H1 (cell line): ENCODE measurements around the gene TBC1D9. TPM values are rescaled to one million over a fixed set of nuclear protein-coding genes. Genes with fewer than 3 reads are reported as not detected.

Experiments used
- CTCF ChIA-PET: fragments of 300-600 bp; sonication (Branson Sonifier 250); formaldehyde crosslinking; loops from one replicate; lab custom pipeline; 2021; ENCODE audit not compliant: partially characterized antibody; lab: Charles Lee
- POLR2A ChIA-PET: fragments of 300-600 bp; sonication (Branson Sonifier 250); formaldehyde crosslinking; loops from one replicate; lab custom pipeline; 2021; ENCODE audit warnings: inconsistent platforms; ENCODE audit not compliant: partially characterized antibody; lab: Charles Lee
- DNase-seq, 2 experiments: peaks; one replicate each; pipeline versions ENCODE4 v3.0.0 to v3.0.0-alpha.2; 2010 to 2022; ENCODE audit warnings: low spot score in 2 of 2, low read depth in 1 of 2, mixed read lengths in 1 of 2
- FAIRE-seq: peaks from 2 replicates; lab custom pipeline; 2011; peaks lifted over from hg19 to GRCh38; lab: Jason Lieb, UNC
- H2AFZ ChIP-seq: 2 replicates; pipeline ENCODE4 v1.8.1; 2012; ENCODE audit warnings: low read length, inconsistent platforms
- H2AK5ac ChIP-seq: 2 replicates; pipeline ENCODE4 v1.6.1; 2013; ENCODE audit warnings: low read depth, low read length
- H2BK120ac ChIP-seq: replicated peaks from 2 replicates; pipeline ENCODE3; 2013; ENCODE audit warnings: low read depth, low read length, inconsistent platforms
- H2BK12ac ChIP-seq: 2 replicates; pipeline ENCODE4 v1.6.1; 2013; ENCODE audit warnings: low read depth, low read length
- H2BK15ac ChIP-seq: 2 replicates; pipeline ENCODE4 v1.6.1; 2013; ENCODE audit warnings: low read length
- H2BK20ac ChIP-seq: 2 replicates; pipeline ENCODE4 v1.6.1; 2013; ENCODE audit warnings: low read length
- H2BK5ac ChIP-seq: 2 replicates; pipeline ENCODE4 v1.6.1; 2013; ENCODE audit warnings: low read depth, low read length
- H3K14ac ChIP-seq: 2 replicates; pipeline ENCODE4 v1.6.1; 2013; ENCODE audit warnings: inconsistent platforms; ENCODE audit not compliant: insufficient read length
- H3K18ac ChIP-seq: 2 replicates; pipeline ENCODE4 v1.6.1; 2013; ENCODE audit warnings: low read length; ENCODE audit errors: extremely low read depth
- H3K23ac ChIP-seq: 2 replicates; pipeline ENCODE4 v1.6.1; 2013; ENCODE audit warnings: inconsistent platforms; ENCODE audit not compliant: insufficient read length
- H3K23me2 ChIP-seq: 2 replicates; pipeline ENCODE4 v1.6.1; 2013; ENCODE audit warnings: low read depth, low read length
- H3K27ac ChIP-seq: 2 replicates; pipeline ENCODE4 v1.6.1; 2011; ENCODE audit warnings: low read depth, low read length, inconsistent platforms
- H3K27me3 ChIP-seq, 4 experiments: replicated peaks in 1 of 4; 1 replicate in 1 of 4; 2 replicates in 3 of 4; pipeline versions ENCODE4 v1.6.1 to v1.8.1; 2011 to 2013; ENCODE audit warnings: low read length in 3 of 4, mild to moderate bottlenecking in 3 of 4, inconsistent platforms in 2 of 4, mixed read lengths in 2 of 4, moderate library complexity in 1 of 4; ENCODE audit not compliant: control insufficient read depth in 3 of 4, insufficient read depth in 3 of 4; ENCODE audit errors: extremely low read depth in 1 of 4
- H3K36me3 ChIP-seq, 4 experiments: 2 replicates each; pipeline versions ENCODE4 v1.6.1 to v1.8.1; 2011 to 2013; ENCODE audit warnings: mild to moderate bottlenecking in 4 of 4, low read length in 3 of 4, moderate library complexity in 2 of 4, control low read depth in 1 of 4, inconsistent platforms in 1 of 4; ENCODE audit not compliant: insufficient read depth in 4 of 4, control insufficient read depth in 2 of 4
- H3K4ac ChIP-seq: replicated peaks from 2 replicates; pipeline ENCODE3; 2013; ENCODE audit warnings: low read length, low read depth, mixed read lengths, inconsistent platforms; ENCODE audit not compliant: insufficient read length
- H3K4me1 ChIP-seq, 4 experiments: replicated peaks in 1 of 4; 1 replicate in 1 of 4; 2 replicates in 3 of 4; pipeline versions ENCODE4 v1.6.1 to v1.8.1; 2011 to 2013; ENCODE audit warnings: low read length in 3 of 4, inconsistent platforms in 2 of 4, mixed read lengths in 1 of 4; ENCODE audit not compliant: insufficient read depth in 4 of 4, control insufficient read depth in 3 of 4
- H3K4me2 ChIP-seq, 2 experiments: 2 replicates each; pipeline versions ENCODE4 v1.6.1 to v1.8.1; 2011 to 2013; ENCODE audit warnings: low read depth in 2 of 2, low read length in 2 of 2, control low read depth in 1 of 2, inconsistent platforms in 1 of 2, mild to moderate bottlenecking in 1 of 2; ENCODE audit not compliant: insufficient read depth in 1 of 2
- H3K4me3 ChIP-seq, 4 experiments: fragments of 200-600, 300-600 bp in 1 of 4; sonication (generic), shearing (Covaris generic), sonication (Bioruptor Twin) in 1 of 4; 2 replicates each; pipeline versions ENCODE4 v1.5.1 to v1.8.1; 2011 to 2016; ENCODE audit warnings: low read length in 4 of 4, low read depth in 3 of 4, control low read depth in 2 of 4, inconsistent platforms in 2 of 4, mild to moderate bottlenecking in 2 of 4, mixed read lengths in 1 of 4, moderate library complexity in 1 of 4; ENCODE audit not compliant: insufficient read depth in 2 of 4; ENCODE audit errors: extremely low read depth in 1 of 4
- H3K56ac ChIP-seq: replicated peaks from 2 replicates; pipeline ENCODE3; 2013; ENCODE audit warnings: low read depth, mild to moderate bottlenecking, mixed read lengths, low read length, inconsistent platforms; ENCODE audit not compliant: insufficient read length
- H3K79me1 ChIP-seq: 2 replicates; pipeline ENCODE4 v1.6.1; 2013; ENCODE audit warnings: low read depth, low read length, control low read depth
- H3K79me2 ChIP-seq, 2 experiments: 2 replicates each; pipeline versions ENCODE4 v1.6.1 to v1.8.1; 2012 to 2013; ENCODE audit warnings: low read length in 2 of 2, mild to moderate bottlenecking in 2 of 2, inconsistent platforms in 1 of 2; ENCODE audit not compliant: insufficient read depth in 2 of 2, control insufficient read depth in 1 of 2
- H3K9ac ChIP-seq, 4 experiments: replicated peaks in 1 of 4; 1 replicate in 1 of 4; 2 replicates in 3 of 4; pipeline versions ENCODE4 v1.6.1 to v1.8.1; 2011 to 2013; ENCODE audit warnings: low read depth in 3 of 4, low read length in 3 of 4, control low read depth in 2 of 4, mild to moderate bottlenecking in 2 of 4, moderate library complexity in 2 of 4, inconsistent platforms in 1 of 4; ENCODE audit errors: extremely low read depth in 1 of 4
- H3K9me3 ChIP-seq, 2 experiments: 2 replicates each; pipeline versions ENCODE4 v1.6.1 to v1.8.1; 2012 to 2013; ENCODE audit warnings: mild to moderate bottlenecking in 2 of 2, moderate library complexity in 2 of 2, control low read depth in 1 of 2, inconsistent platforms in 1 of 2, low read depth in 1 of 2, low read length in 1 of 2, mixed read lengths in 1 of 2; ENCODE audit not compliant: insufficient read depth in 2 of 2
- H4K20me1 ChIP-seq, 2 experiments: replicated peaks in 1 of 2; 2 replicates each; pipeline versions ENCODE3 to v1.8.1; 2011 to 2013; ENCODE audit warnings: inconsistent platforms in 2 of 2, low read length in 2 of 2, mild to moderate bottlenecking in 1 of 2; ENCODE audit not compliant: insufficient read depth in 2 of 2, control insufficient read depth in 1 of 2
- H4K5ac ChIP-seq: 2 replicates; pipeline ENCODE4 v1.6.1; 2013; ENCODE audit warnings: low read length, low read depth, mixed read lengths, inconsistent platforms; ENCODE audit not compliant: insufficient read length
- H4K8ac ChIP-seq: 2 replicates; pipeline ENCODE4 v1.8.0; 2013; ENCODE audit warnings: mild to moderate bottlenecking, moderate library complexity, low read length, inconsistent platforms; ENCODE audit not compliant: insufficient read depth; ENCODE audit errors: extremely low read depth
- H4K91ac ChIP-seq: replicated peaks from 2 replicates; pipeline ENCODE3; 2013; ENCODE audit warnings: low read length, mixed read lengths, inconsistent platforms; ENCODE audit not compliant: insufficient read length
- BCL11A ChIP-seq, 2 experiments: IDR thresholded peaks; one replicate each; pipeline ENCODE4 v1.6.1; 2011; ENCODE audit warnings: low read depth in 2 of 2, low read length in 2 of 2, mild to moderate bottlenecking in 2 of 2
- FOSL1 ChIP-seq: IDR thresholded peaks from 2 replicates; pipeline ENCODE4 v1.6.1; 2011; ENCODE audit warnings: mild to moderate bottlenecking, low read depth, low read length, moderate library complexity; ENCODE audit not compliant: insufficient read depth
- KDM1A ChIP-seq: fragments of 200-600, 300-600 bp; sonication (generic); IDR thresholded peaks from 2 replicates; pipeline ENCODE4 v1.7.1; 2016; ENCODE audit warnings: mild to moderate bottlenecking, low read length, borderline replicate concordance
- POLR2AphosphoS5 ChIP-seq: IDR thresholded peaks from 2 replicates; pipeline ENCODE4 v1.6.1; 2011; ENCODE audit warnings: low read depth, low read length
- RXRA ChIP-seq: IDR thresholded peaks from 2 replicates; pipeline ENCODE4 v1.6.1; 2011; ENCODE audit warnings: low read depth, mild to moderate bottlenecking, low read length, moderate library complexity; ENCODE audit not compliant: insufficient read depth
- SAP30 ChIP-seq: fragments of 300-600 bp; sonication (generic); IDR thresholded peaks from 2 replicates; pipeline ENCODE4 v1.7.1; 2012; ENCODE audit warnings: low read length, moderate library complexity, mild to moderate bottlenecking, inconsistent platforms; ENCODE audit not compliant: insufficient read depth, insufficient replicate concordance
- SIN3A ChIP-seq, 2 experiments: IDR thresholded peaks in 1 of 2; conservative IDR thresholded peaks in 1 of 2; 2 replicates each; pipeline ENCODE4 v1.6.1; 2011 to 2012; ENCODE audit warnings: low read length in 2 of 2, improper control_type of control experiment in 1 of 2, low read depth in 1 of 2, mild to moderate bottlenecking in 1 of 2
- SP4 ChIP-seq: IDR thresholded peaks from 2 replicates; pipeline ENCODE4 v1.6.1; 2012; ENCODE audit warnings: low read length, inconsistent platforms
- TBP ChIP-seq: IDR thresholded peaks from 2 replicates; pipeline ENCODE4 v1.6.1; 2011; ENCODE audit warnings: low read depth, low read length, improper control_type of control experiment
- TCF12 ChIP-seq: IDR thresholded peaks from 2 replicates; pipeline ENCODE4 v1.6.1; 2011; ENCODE audit warnings: low read depth, mild to moderate bottlenecking, low read length
- polyA plus RNA-seq, 7 experiments: library from polyadenylated mRNA; depleted of rRNA in 3 of 7; stranded (reverse) in 5 of 7; unstranded in 2 of 7; fragments of >200 nt in 5 of 7; fragments of 200-250 nt in 2 of 7; gene quantifications; 1 replicate in 5 of 7; 2 replicates in 1 of 7; 4 replicates in 1 of 7; pipeline versions ENCODE4 v1.2.1 to v1.2.3, GENCODE V29; 2011 to 2013; ENCODE audit warnings: missing spikeins in 2 of 7, mixed read lengths in 2 of 7
- total RNA-seq: library from RNA; stranded (reverse); fragmentation: NEBNext Ultra II Directional; extraction: Animal tissue kit (Norgen Biotek cat#: 25700); gene quantifications from 2 replicates; pipeline ENCODE4 v1.2.1, GENCODE V29; 2021

The TBC1D9 gene
- total and polyA plus RNA-seq, 2 of the 8 experiments (the other 6 are each of a cell fraction or from before 2014, with no cell fraction given), result 0.94 to 1.0 TPM

- Histone ChIP-seq H2BK5ac (no peak overlapping the region), H2BK12ac (no peak overlapping the region), H2BK120ac (no peak overlapping the region), H2AFZ (no peak overlapping the region), H3K27ac (no peak overlapping the region), H3K9ac (no peak overlapping the region), H2BK15ac (no peak overlapping the region), H4K20me1 (no peaks in the 10 kb centered on the region), H3K56ac (no peak overlapping the region), H3K36me3 (no peaks in the 10 kb centered on the region), H3K4me1 (no peaks in the 10 kb centered on the region), H2BK20ac (no peak overlapping the region), H3K79me2 (no peaks in the 10 kb centered on the region), H3K4ac (no peak overlapping the region), H4K91ac (no peak overlapping the region), H3K23me2 (no peaks in the 10 kb centered on the region), H3K27me3 (no peaks in the 10 kb centered on the region), H4K8ac (no peak overlapping the region), H4K5ac (no peak overlapping the region), H3K23ac (no peak overlapping the region), H3K9me3 (no peaks in the 10 kb centered on the region), H3K79me1 (no peaks in the 10 kb centered on the region), H3K18ac (no peak overlapping the region), H2AK5ac (no peak overlapping the region), H3K4me2 (no peak overlapping the region), H3K4me3 (no peak overlapping the region), H3K14ac (no peak overlapping the region)
- DNase-seq, result no peak
- ChIA-PET CTCF (interaction anchor here (1.0 to 1.7 kb wide), 2 partner anchors 18 to 139 kb away, joined by 3 read pairs; no protein-coding TSS in a partner anchor), POLR2A (no interaction called here)
- no peak for TF ChIP-seq POLR2AphosphoS5
- no peak for TF ChIP-seq RXRA
- no peak for TF ChIP-seq TBP
- no peak for TF ChIP-seq SAP30
- no peak for TF ChIP-seq FOSL1
- TF ChIP-seq SP4, result no peak
- no peak for TF ChIP-seq TCF12
- no peak for TF ChIP-seq SIN3A (conservative IDR thresholded peaks at IDR 0.05 in 1 of 2, IDR thresholded peaks at IDR 0.05 in 1 of 2; ENCODE audit: low read depth in 1 of 2, low read length in 2 of 2)
- no peak for TF ChIP-seq KDM1A
- no peak for TF ChIP-seq BCL11A (IDR thresholded peaks at IDR 0.05; ENCODE audit: low read depth in 2 of 2, low read length in 2 of 2)
- no peak for FAIRE-seq
Measured at GRCh38 chr4:140774956-140775355, 18.8 kb upstream of the TBC1D9 start.
